Lung (tissue), 12 donors: ENCODE data around the gene SOCS4. TPM values are rescaled to one million over a fixed set of nuclear protein-coding genes. Genes with fewer than 3 reads are reported as not detected.
A peak's percentile ranks its signal among the peaks of the same experiment; 100 is the strongest.

ENCODE experiments used
- ATAC-seq: fragments of 200-7000 bp; cut with Tn5 transposase; one replicate; pipeline ENCODE4 v1.9.1; 2020; ENCODE audit warnings: moderate number of reproducible peaks; ENCODE audit not compliant: insufficient read depth, low FRiP score
- DNase-seq, 3 donors: peaks; one replicate each; pipeline ENCODE4 v3.0.0-alpha.2; 2013 to 2017
- H3K27ac ChIP-seq, 2 donors: one replicate each; pipeline ENCODE4 v1.5.1; 2013; ENCODE audit warnings: mild to moderate bottlenecking in 2 of 2, moderate library complexity in 2 of 2, control low read depth in 1 of 2, inconsistent platforms in 1 of 2, low read depth in 1 of 2, low read length in 1 of 2
- H3K27me3 ChIP-seq, 3 donors: one replicate each; pipeline ENCODE4 v1.5.1; 2013; ENCODE audit warnings: low read length in 2 of 3; ENCODE audit not compliant: control insufficient read depth in 3 of 3, insufficient read depth in 3 of 3
- H3K36me3 ChIP-seq, 4 donors: one replicate each; pipeline ENCODE4 v1.5.1; 2013; ENCODE audit warnings: low read length in 4 of 4, mild to moderate bottlenecking in 1 of 4, moderate library complexity in 1 of 4; ENCODE audit not compliant: control insufficient read depth in 4 of 4, insufficient read depth in 4 of 4
- H3K4me1 ChIP-seq, 5 donors: one replicate each; pipeline ENCODE4 v1.5.1; 2013; ENCODE audit warnings: low read length in 5 of 5, mild to moderate bottlenecking in 2 of 5, moderate library complexity in 1 of 5; ENCODE audit not compliant: control insufficient read depth in 5 of 5, insufficient read depth in 5 of 5
- H3K4me3 ChIP-seq: one replicate; pipeline ENCODE4 v1.5.1; 2013; ENCODE audit warnings: mild to moderate bottlenecking, control low read depth, moderate library complexity
- H3K9ac ChIP-seq, 2 donors: one replicate each; pipeline ENCODE4 v1.5.1; 2013; ENCODE audit warnings: low read length in 2 of 2, control low read depth in 1 of 2; ENCODE audit not compliant: insufficient read depth in 1 of 2
- H3K9me3 ChIP-seq, 4 donors: one replicate each; pipeline ENCODE4 v1.5.1; 2013; ENCODE audit warnings: low read length in 3 of 4, mild to moderate bottlenecking in 1 of 4, moderate library complexity in 1 of 4; ENCODE audit not compliant: control insufficient read depth in 4 of 4, insufficient read depth in 3 of 4
- WGBS, 2 donors: extraction: QIAGEN DNeasy Blood & Tissue Kit; methylation state at CpG; one replicate each; pipeline ENCODE4 v1.1.7; 2013; 5-methylcytosine and 5-hydroxymethylcytosine counted together
- polyA plus RNA-seq, 2 donors: library from polyadenylated mRNA; stranded (reverse); fragments of 200-250 nt; gene quantifications; one replicate each; pipeline ENCODE4 v1.2.1, GENCODE V29; 2013
- total RNA-seq, 2 donors: library from RNA; depleted of rRNA in 1 of 2; stranded (reverse); fragments of >200 nt in 1 of 2; gene quantifications; one replicate each; pipeline ENCODE4 v1.2.1, GENCODE V29; 2014 to 2021
- TF ChIP-seq, protein P1 (sequence below): IDR thresholded peaks from 2 replicates; pipeline ENCODE4 v1.5.1; 2012; ENCODE audit warnings: mild to moderate bottlenecking; ENCODE audit errors: control extremely low read depth, extremely low read depth
- donor health status: control.
- donor health status: control.
- donor health status: Bipolar disorder and iron deficiency.
- donor health status: healthy.
- donor health status: DM: yes; HTN: yes; CAD: no.

SOCS4 gene
- total and polyA plus RNA-seq, 4 donors, result 5.8 to 28.3 (median 10.5) TPM

DNA sequence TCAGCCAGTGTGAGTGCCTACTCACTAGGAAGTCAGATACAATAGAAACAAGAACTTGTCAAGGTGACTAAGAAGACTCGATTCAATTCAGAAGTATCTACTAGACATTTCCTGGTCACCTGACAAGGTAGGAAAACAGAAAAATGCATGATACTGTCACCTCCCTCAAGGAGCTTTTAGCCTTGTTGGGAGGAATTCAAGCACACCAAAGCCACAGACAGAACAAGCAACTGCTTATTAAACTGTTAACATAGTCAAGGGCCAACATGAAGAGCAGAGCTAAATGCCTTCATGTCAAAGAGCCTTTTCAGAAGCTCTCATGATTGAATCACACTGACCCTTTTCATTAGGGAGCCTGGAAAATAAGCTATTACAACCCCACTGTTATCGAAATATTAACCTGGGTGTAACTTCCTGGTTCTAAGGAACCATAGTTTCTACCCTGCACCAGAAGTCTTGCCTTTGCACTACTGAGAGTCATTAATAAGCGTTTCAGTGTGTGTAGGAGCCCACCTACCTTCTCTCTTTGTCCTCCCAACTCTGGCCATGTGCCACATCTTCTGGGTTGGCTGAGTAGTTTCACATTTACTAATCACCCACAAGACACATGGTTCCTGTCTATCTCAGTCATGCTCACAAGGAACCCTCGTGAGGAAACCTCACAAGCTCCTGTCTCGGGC is 71.0 kb downstream of the SOCS4 start:
- peak; percentile 58 for ATAC-seq
- Histone ChIP-seq H3K9me3 (no peaks in the 10 kb centered on the region), H3K36me3 (no peaks in the 10 kb centered on the region), H3K4me3 (no peak overlapping the region), H3K4me1 (peaks cover 3 to 22% (median 10%) of the 10 kb centered on the region in 5 donors), H3K9ac (no peak overlapping the region), H3K27ac (peak overlapping the region in 1 of 2 donors; percentile 82), H3K27me3 (no peaks in the 10 kb centered on the region)
- TF ChIP-seq, protein P1, sequence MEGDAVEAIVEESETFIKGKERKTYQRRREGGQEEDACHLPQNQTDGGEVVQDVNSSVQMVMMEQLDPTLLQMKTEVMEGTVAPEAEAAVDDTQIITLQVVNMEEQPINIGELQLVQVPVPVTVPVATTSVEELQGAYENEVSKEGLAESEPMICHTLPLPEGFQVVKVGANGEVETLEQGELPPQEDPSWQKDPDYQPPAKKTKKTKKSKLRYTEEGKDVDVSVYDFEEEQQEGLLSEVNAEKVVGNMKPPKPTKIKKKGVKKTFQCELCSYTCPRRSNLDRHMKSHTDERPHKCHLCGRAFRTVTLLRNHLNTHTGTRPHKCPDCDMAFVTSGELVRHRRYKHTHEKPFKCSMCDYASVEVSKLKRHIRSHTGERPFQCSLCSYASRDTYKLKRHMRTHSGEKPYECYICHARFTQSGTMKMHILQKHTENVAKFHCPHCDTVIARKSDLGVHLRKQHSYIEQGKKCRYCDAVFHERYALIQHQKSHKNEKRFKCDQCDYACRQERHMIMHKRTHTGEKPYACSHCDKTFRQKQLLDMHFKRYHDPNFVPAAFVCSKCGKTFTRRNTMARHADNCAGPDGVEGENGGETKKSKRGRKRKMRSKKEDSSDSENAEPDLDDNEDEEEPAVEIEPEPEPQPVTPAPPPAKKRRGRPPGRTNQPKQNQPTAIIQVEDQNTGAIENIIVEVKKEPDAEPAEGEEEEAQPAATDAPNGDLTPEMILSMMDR, result no peak
- 35 to 40% methylated on average over 5 of the region's 5 CpGs for WGBS, 2 donors
- peak in 1 of 3 donors; percentile 21 for DNase-seq

DNA sequence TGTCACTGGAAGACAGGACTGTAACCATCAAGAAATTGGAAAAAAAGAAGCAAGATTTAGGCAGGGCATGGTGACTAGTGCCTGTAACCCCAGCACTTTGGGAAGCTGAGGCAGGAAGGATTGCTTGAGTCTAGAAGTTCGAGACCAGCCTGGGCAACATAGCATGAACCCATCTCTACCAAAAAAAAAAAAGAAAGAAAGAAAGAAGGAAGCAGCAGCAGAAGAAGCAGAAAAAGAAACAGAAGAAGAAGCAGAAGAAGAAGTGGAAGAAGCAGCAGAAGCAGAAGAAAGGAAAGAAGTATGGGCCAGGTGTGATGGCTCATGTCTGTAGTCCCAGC is 71.5 kb downstream of the SOCS4 start:
- Histone ChIP-seq H3K9ac (no peak overlapping the region), H3K36me3 (no peaks in the 10 kb centered on the region), H3K9me3 (no peaks in the 10 kb centered on the region), H3K27ac (peak overlapping the region in 1 of 2 donors; percentile 82), H3K4me3 (no peak overlapping the region), H3K27me3 (no peaks in the 10 kb centered on the region), H3K4me1 (peaks cover 8 to 27% (median 13%) of the 10 kb centered on the region in 5 donors)
- DNase-seq (no peak), ATAC-seq (no peak)
- WGBS, 2 donors, result 90 to 94% methylated on average over 1 of the region's 1 CpG
- TF ChIP-seq, protein P1, result no peak

Other genes with a start within 250 kb of the SOCS4 start
- gene GCH1, start 124.4 kb upstream of the SOCS4 start, total RNA-seq, result 10 to 100 TPM in 1 of 2 donors, 1 to 10 TPM in 1; 7.2 to 19.2 TPM
- 10 to 100 TPM; 10.3 to 44.9 TPM for gene GCH1, start 124.4 kb upstream of the SOCS4 start, polyA plus RNA-seq
- 1 to 10 TPM; 6.2 to 7.1 TPM for gene WDHD1, start 137 bp upstream of the SOCS4 start, total RNA-seq
- 1 to 10 TPM; 1.9 TPM for gene WDHD1, start 137 bp upstream of the SOCS4 start, polyA plus RNA-seq
- 10 to 100 TPM; 36.9 to 87.4 TPM for gene MAPK1IP1L, start 24.4 kb downstream of the SOCS4 start, total RNA-seq
- 10 to 100 TPM; 25.8 to 61.3 TPM for gene MAPK1IP1L, start 24.4 kb downstream of the SOCS4 start, polyA plus RNA-seq
- 100 to 1,000 TPM; 166 to 373 TPM for gene LGALS3, start 102.0 kb downstream of the SOCS4 start, total RNA-seq
- gene LGALS3, start 102.0 kb downstream of the SOCS4 start, polyA plus RNA-seq, result 100 to 1,000 TPM; 512 to 875 TPM
- 1 to 10 TPM in 1 of 2 donors, under 1 TPM in 1; 0.34 to 5.0 TPM for gene DLGAP5, start 164.3 kb downstream of the SOCS4 start, total RNA-seq
- gene DLGAP5, start 164.3 kb downstream of the SOCS4 start, polyA plus RNA-seq, result under 1 TPM; 0.37 to 0.89 TPM
- 10 to 100 TPM; 28.1 to 59.4 TPM for gene FBXO34, start 244.2 kb downstream of the SOCS4 start, total RNA-seq
- gene FBXO34, start 244.2 kb downstream of the SOCS4 start, polyA plus RNA-seq, result 10 to 100 TPM; 14.0 to 16.3 TPM